ENCODE results near the gene MOV10L1. TPM values are rescaled to one million over a fixed set of nuclear protein-coding genes. Genes with fewer than 3 reads are reported as not detected.
A peak's percentile ranks its signal among the peaks of the same experiment; 100 is the strongest.

The MOV10L1 gene
- total and polyA plus RNA-seq, 7 experiments from 2014 or later: not detected

DNA sequence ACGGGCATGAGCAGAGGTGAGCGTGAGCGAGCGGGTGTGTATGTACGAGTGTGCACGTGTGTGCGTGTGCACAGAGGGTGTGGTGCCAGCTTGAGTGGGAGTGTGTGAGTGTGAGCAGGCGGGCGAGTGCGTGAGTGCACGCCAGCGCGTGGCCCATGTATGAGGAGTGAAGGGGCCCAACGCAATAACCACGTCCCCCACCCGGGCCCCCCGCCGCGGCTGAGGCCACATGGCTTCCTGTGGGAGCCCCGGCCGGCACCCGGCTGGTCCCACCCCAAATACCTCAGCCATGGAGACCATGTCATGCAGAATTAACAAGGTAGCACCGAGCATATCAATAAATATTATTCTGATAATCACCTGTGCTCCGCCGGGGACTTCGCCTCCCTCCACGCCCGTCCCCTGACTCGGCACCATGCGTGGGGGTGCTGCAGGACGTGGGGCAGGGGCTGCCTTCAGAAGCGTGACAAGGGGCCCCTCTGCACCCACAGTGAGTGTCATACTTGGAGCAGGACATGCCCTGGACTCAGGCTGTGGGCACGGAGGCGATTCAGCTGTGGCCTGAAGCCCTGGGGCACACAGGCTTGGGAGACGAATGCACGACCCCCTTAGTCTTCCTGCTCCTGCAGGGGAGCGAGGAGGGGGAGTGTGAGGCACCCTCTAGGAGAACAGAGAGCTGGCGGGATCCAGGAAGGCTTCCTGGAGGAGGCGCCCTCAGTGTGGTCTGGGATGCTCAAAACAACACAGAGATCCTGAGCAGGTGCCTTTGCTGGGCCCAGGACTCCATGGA lies 90.3 kb downstream of the MOV10L1 start:
- H3K27me3 Mint-ChIP-seq: peaks cover 0 to 14% (median 6%) of the 10 kb centered on the region in 5 donors
- H3K36me3 ChIP-seq (ENCODE audit: control insufficient read depth in 2 of 3, insufficient read depth in 3 of 3, low read length in 3 of 3): no peaks in the 10 kb centered on the region
- no peak overlapping the region for H3K4me3 ChIP-seq (ENCODE audit: low read length)
- peak overlapping the region in 1 of 10 donors; percentile 34 for H3K4me3 Mint-ChIP-seq
- DNase-seq: no peak
- ChIA-PET POLR2A (no interaction called here), CTCF (no interaction called here)
- H3K36me3 Mint-ChIP-seq: no peaks in the 10 kb centered on the region
- no peak for ATAC-seq
- H3K27me3 ChIP-seq (ENCODE audit: control insufficient read depth in 2 of 2, insufficient read depth in 2 of 2, low read length in 2 of 2): no peaks in the 10 kb centered on the region
- H3K9me3 ChIP-seq (ENCODE audit: control insufficient read depth in 2 of 3, low read length in 3 of 3): no peaks in the 10 kb centered on the region
- peaks cover 0 to 3% (median 0%) of the 10 kb centered on the region in 11 donors for H3K9me3 Mint-ChIP-seq
- H3K27ac ChIP-seq (ENCODE audit: low read depth, low read length): no peak overlapping the region
- intact Hi-C loops (cut with micrococcal nuclease): loop anchor here in 1 of 2 donors (10.0 kb wide), 1 partner anchor 185 kb away; no protein-coding TSS in a partner anchor
- peaks cover 0 to 12% (median 5%) of the 10 kb centered on the region in 7 donors for H3K4me1 Mint-ChIP-seq
- H3K4me1 ChIP-seq (ENCODE audit: control insufficient read depth in 2 of 2, insufficient read depth in 2 of 2, low read length in 2 of 2): peaks cover 0 to 1% of the 10 kb centered on the region in 2 donors
- H3K27ac Mint-ChIP-seq: peak overlapping the region in 2 of 9 donors; percentile 26 to 42

GRCh38 chr22:50180727-50181521 lies 91.1 kb downstream of the MOV10L1 start:
- H3K27ac Mint-ChIP-seq: no peak overlapping the region
- CTCF ChIA-PET: no interaction called here

GRCh38 chr22:50182176-50183081 lies 92.6 kb downstream of the MOV10L1 start:
- no peak overlapping the region for H3K27ac ChIP-seq (ENCODE audit: low read depth, low read length)
- peaks cover 9 to 13% of the 10 kb centered on the region in 2 donors for H3K4me1 ChIP-seq (ENCODE audit: control insufficient read depth in 2 of 2, insufficient read depth in 2 of 2, low read length in 2 of 2)
- ATAC-seq (no peak), DNase-seq (peak in 1 of 9 donors; percentile 6)
- Mint-ChIP-seq H3K27ac (peak overlapping the region in 1 of 9 donors; percentile 55), H3K27me3 (peaks cover 0 to 8% (median 6%) of the 10 kb centered on the region in 5 donors), H3K4me3 (no peak overlapping the region), H3K4me1 (peaks cover 0 to 22% (median 14%) of the 10 kb centered on the region in 7 donors), H3K9me3 (peaks cover 0 to 1% (median 0%) of the 10 kb centered on the region in 11 donors), H3K36me3 (peaks cover 0 to 1% (median 0%) of the 10 kb centered on the region in 5 donors)
- POLR2A ChIA-PET: interaction anchor here (1.2 kb wide), 1 partner anchor 9 kb away, joined by 5 read pairs; no protein-coding TSS in a partner anchor
- no peaks in the 10 kb centered on the region for H3K27me3 ChIP-seq (ENCODE audit: control insufficient read depth in 2 of 2, insufficient read depth in 2 of 2, low read length in 2 of 2)
- CTCF ChIA-PET: no interaction called here
- no peaks in the 10 kb centered on the region for H3K36me3 ChIP-seq (ENCODE audit: control insufficient read depth in 2 of 3, insufficient read depth in 3 of 3, low read length in 3 of 3)
- intact Hi-C loops (cut with micrococcal nuclease): loop anchor here in 1 of 2 donors (1.0 kb wide), 1 partner anchor 7 kb away; no protein-coding TSS in a partner anchor
- H3K9me3 ChIP-seq (ENCODE audit: control insufficient read depth in 2 of 3, low read length in 3 of 3): no peaks in the 10 kb centered on the region
- no peak overlapping the region for H3K4me3 ChIP-seq (ENCODE audit: low read length)

More at GRCh38 chr22:50180727-50181521, 91.1 kb downstream of the MOV10L1 start:
- DNase-seq (no peak), ATAC-seq (no peak)
- Mint-ChIP-seq H3K36me3 (no peaks in the 10 kb centered on the region), H3K4me3 (no peak overlapping the region), H3K4me1 (peaks cover 0 to 14% (median 8%) of the 10 kb centered on the region in 7 donors), H3K27me3 (peaks cover 0 to 14% (median 6%) of the 10 kb centered on the region in 5 donors), H3K9me3 (peaks cover 0 to 3% (median 0%) of the 10 kb centered on the region in 11 donors)
- no peak overlapping the region for H3K4me3 ChIP-seq (ENCODE audit: low read length)
- POLR2A ChIA-PET: no interaction called here
- H3K27ac ChIP-seq (ENCODE audit: low read depth, low read length): no peak overlapping the region
- H3K9me3 ChIP-seq (ENCODE audit: control insufficient read depth in 2 of 3, low read length in 3 of 3): no peaks in the 10 kb centered on the region
- H3K27me3 ChIP-seq (ENCODE audit: control insufficient read depth in 2 of 2, insufficient read depth in 2 of 2, low read length in 2 of 2): no peaks in the 10 kb centered on the region
- H3K36me3 ChIP-seq (ENCODE audit: control insufficient read depth in 2 of 3, insufficient read depth in 3 of 3, low read length in 3 of 3): no peaks in the 10 kb centered on the region
- peaks cover 0 to 5% of the 10 kb centered on the region in 2 donors for H3K4me1 ChIP-seq (ENCODE audit: control insufficient read depth in 2 of 2, insufficient read depth in 2 of 2, low read length in 2 of 2)
- intact Hi-C loops (cut with micrococcal nuclease): no loop called here

DNA sequence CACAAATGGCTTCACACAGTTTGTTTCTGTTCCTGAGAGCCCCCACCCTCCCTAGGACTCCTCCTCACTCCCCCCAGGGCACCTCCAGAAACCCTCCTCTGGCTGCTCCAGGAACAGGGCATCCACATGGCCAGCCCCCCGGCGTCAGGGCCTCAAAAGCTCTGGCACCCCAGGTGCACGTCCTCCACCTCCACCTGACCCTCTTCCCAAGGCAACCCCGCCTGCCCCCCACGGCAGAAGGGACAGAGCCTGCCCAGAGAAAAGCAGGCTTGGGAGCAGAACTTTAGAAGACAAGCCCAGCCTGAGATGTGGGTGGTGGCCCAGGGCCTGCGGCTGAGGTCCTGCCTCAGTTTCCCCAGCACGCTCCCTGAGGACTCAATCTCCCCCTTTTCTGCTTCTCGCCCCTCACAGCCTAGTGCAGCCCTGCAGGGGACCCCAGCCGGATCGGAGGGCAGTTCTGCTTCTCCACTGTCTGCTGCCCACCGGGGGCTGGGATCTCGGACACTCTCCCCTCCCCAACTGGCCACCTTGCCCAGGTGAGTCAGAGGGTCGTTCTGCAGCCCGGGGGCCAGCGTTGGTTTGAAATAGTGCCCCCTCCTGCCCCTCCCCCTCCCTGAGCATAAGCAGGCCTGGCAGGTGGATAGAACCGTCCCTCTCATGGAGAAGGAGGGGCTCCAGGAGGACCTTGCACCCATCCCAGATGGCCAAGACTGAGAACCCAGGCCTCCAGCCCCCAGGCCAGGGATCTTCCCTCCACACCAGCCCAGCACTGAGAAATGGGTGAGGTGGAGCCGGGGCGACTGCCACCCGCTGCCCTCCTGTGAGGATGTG lies 93.5 kb downstream of the MOV10L1 start:
- CTCF ChIA-PET: no interaction called here
- Mint-ChIP-seq H3K4me3 (peak overlapping the region in 6 of 10 donors; percentile 28 to 71 (median 56)), H3K9me3 (no peaks in the 10 kb centered on the region), H3K4me1 (peaks cover 0 to 26% (median 15%) of the 10 kb centered on the region in 7 donors), H3K27ac (peak overlapping the region in 2 of 9 donors; percentile 55 to 75), H3K27me3 (peaks cover 0 to 6% (median 5%) of the 10 kb centered on the region in 5 donors), H3K36me3 (peaks cover 0 to 2% (median 0%) of the 10 kb centered on the region in 5 donors)
- POLR2A ChIA-PET: no interaction called here
- Histone ChIP-seq H3K4me1 (ENCODE audit: control insufficient read depth in 2 of 2, insufficient read depth in 2 of 2, low read length in 2 of 2) (peaks cover 13 to 14% of the 10 kb centered on the region in 2 donors), H3K27ac (ENCODE audit: low read depth, low read length) (no peak overlapping the region), H3K27me3 (ENCODE audit: control insufficient read depth in 2 of 2, insufficient read depth in 2 of 2, low read length in 2 of 2) (no peaks in the 10 kb centered on the region), H3K9me3 (ENCODE audit: control insufficient read depth in 2 of 3, low read length in 3 of 3) (no peaks in the 10 kb centered on the region), H3K4me3 (ENCODE audit: low read length) (no peak overlapping the region), H3K36me3 (ENCODE audit: control insufficient read depth in 2 of 3, insufficient read depth in 3 of 3, low read length in 3 of 3) (no peaks in the 10 kb centered on the region)
- ATAC-seq (no peak), DNase-seq (no peak)
- intact Hi-C loops (cut with micrococcal nuclease): loop anchor here in 1 of 2 donors (1.0 kb wide), 1 partner anchor 8 kb away; no protein-coding TSS in a partner anchor

DNA sequence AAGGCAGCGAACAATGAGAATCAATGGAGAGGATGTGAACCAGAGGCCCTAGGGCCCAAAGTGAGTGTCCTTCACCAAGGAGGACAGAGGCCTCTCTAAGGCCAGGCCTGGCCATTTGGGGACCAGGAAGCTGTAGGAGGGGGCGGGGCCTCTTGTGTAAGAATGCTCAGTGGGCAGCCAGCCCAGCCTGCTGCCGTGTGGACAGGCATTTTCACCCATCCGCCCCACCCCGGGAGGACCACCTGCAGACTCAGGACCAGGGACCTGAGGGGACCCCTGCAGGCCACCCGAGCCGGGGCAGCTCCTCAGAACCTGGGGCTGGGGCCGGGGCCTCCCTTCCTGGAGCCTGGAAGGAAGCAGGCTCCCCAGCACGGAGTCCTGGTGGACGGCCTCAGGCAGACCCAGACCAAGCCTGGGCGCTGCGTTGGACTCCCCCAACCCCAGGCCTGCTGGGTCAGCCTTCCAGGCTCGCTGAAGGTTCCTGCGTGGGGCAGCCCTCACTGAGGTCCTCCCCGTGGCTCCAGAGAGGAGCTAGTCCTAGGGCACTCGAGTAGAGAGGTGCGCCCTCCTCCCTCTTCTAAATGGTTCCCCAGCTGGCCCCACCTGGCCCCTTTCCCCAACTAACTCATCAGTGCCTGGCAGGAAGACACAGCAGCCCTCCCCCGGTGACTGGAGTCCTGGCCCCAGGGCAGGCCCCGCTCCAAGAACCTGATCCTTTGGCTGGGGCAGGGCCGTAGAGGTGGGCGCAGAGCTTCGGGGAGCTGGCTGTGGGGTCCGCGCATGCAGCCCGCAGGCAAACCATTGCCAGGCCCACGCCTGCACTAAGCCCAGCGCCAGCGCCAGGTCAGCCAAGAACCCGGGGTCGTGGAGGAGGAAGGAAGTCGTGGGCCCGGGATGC lies 94.4 kb downstream of the MOV10L1 start:
- Mint-ChIP-seq H3K36me3 (peaks cover 0 to 2% (median 0%) of the 10 kb centered on the region in 5 donors), H3K9me3 (no peaks in the 10 kb centered on the region), H3K27ac (peak overlapping the region in 2 of 9 donors; percentile 58 to 75), H3K4me3 (peak overlapping the region; percentile 54 to 79 (median 72)), H3K27me3 (peaks cover 0 to 6% (median 5%) of the 10 kb centered on the region in 5 donors), H3K4me1 (peaks cover 2 to 33% (median 20%) of the 10 kb centered on the region in 7 donors)
- intact Hi-C loops (cut with micrococcal nuclease): no loop called here
- no peak overlapping the region for H3K27ac ChIP-seq (ENCODE audit: low read depth, low read length)
- peaks cover 20 to 22% of the 10 kb centered on the region in 2 donors for H3K4me1 ChIP-seq (ENCODE audit: control insufficient read depth in 2 of 2, insufficient read depth in 2 of 2, low read length in 2 of 2)
- no peaks in the 10 kb centered on the region for H3K27me3 ChIP-seq (ENCODE audit: control insufficient read depth in 2 of 2, insufficient read depth in 2 of 2, low read length in 2 of 2)
- no peak for DNase-seq
- POLR2A ChIA-PET: interaction anchor here (0.9 kb wide), 2 partner anchors 55 to 60 kb away, joined by 3 read pairs; no protein-coding TSS in a partner anchor
- no peak overlapping the region for H3K4me3 ChIP-seq (ENCODE audit: low read length)
- CTCF ChIA-PET: interaction anchor here (0.6 kb wide), 1 partner anchor 309 kb away, joined by 4 read pairs; no protein-coding TSS in a partner anchor
- ATAC-seq: no peak
- no peaks in the 10 kb centered on the region for H3K36me3 ChIP-seq (ENCODE audit: control insufficient read depth in 2 of 3, insufficient read depth in 3 of 3, low read length in 3 of 3)
- no peaks in the 10 kb centered on the region for H3K9me3 ChIP-seq (ENCODE audit: control insufficient read depth in 2 of 3, low read length in 3 of 3)

Measured in naive thymus-derived CD4-positive, alpha-beta T cell (primary cell).